ENCODE measurements around the gene GABBR2.

GABBR2 gene

GRCh38 chr9:98567540-98568233 is 141.0 kb downstream of the GABBR2 start:
- Histone ChIP-seq H3K4me1 (ENCODE audit: control insufficient read depth, insufficient read depth, low read length) (no peaks in the 10 kb centered on the region), H3K4me3 (ENCODE audit: low read length) (no peak overlapping the region), H3K27me3 (replicated peaks; ENCODE audit: control insufficient read depth, insufficient read depth, low read length) (peaks cover 37% of the 10 kb centered on the region), H3K9ac (ENCODE audit: low read length) (no peak overlapping the region), H3K9me3 (ENCODE audit: control insufficient read depth, low read length) (no peaks in the 10 kb centered on the region), H3K36me3 (ENCODE audit: control insufficient read depth, insufficient read depth, low read length, severe bottlenecking) (no peaks in the 10 kb centered on the region)
- DNase-seq (ENCODE audit: low read depth): no peak

GRCh38 chr9:98565152-98566135 is 143.3 kb downstream of the GABBR2 start:
- Histone ChIP-seq H3K4me3 (ENCODE audit: low read length) (no peak overlapping the region), H3K36me3 (ENCODE audit: control insufficient read depth, insufficient read depth, low read length, severe bottlenecking) (no peaks in the 10 kb centered on the region), H3K4me1 (ENCODE audit: control insufficient read depth, insufficient read depth, low read length) (no peaks in the 10 kb centered on the region), H3K9ac (ENCODE audit: low read length) (no peak overlapping the region), H3K9me3 (ENCODE audit: control insufficient read depth, low read length) (no peaks in the 10 kb centered on the region), H3K27me3 (replicated peaks; ENCODE audit: control insufficient read depth, insufficient read depth, low read length) (peaks cover 27% of the 10 kb centered on the region)
- DNase-seq (ENCODE audit: low read depth): no peak

DNA sequence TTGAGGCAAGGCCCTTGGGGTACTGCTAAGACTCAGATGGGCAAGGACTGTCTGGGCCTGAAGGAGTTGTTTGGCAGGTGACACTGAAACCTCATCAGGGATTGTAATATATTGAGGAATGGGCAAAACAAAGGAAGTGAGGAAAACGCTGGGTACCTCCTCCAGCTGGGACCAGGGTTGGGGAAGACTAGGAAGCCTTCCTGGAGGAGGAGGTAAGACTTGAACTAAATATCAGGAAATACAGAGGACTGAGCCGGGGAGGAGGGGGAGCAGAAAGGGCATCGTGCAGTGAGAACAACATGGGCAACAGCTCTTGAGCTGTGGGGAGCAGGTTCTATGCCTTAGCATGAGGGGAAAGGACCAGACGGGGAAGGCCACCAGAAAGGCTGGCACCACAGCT is 144.0 kb downstream of the GABBR2 start:
- no peaks in the 10 kb centered on the region for H3K4me1 ChIP-seq (ENCODE audit: control insufficient read depth, insufficient read depth, low read length)
- H3K27me3 ChIP-seq (replicated peaks; ENCODE audit: control insufficient read depth, insufficient read depth, low read length): peaks cover 21% of the 10 kb centered on the region
- DNase-seq (ENCODE audit: low read depth): no peak

DNA sequence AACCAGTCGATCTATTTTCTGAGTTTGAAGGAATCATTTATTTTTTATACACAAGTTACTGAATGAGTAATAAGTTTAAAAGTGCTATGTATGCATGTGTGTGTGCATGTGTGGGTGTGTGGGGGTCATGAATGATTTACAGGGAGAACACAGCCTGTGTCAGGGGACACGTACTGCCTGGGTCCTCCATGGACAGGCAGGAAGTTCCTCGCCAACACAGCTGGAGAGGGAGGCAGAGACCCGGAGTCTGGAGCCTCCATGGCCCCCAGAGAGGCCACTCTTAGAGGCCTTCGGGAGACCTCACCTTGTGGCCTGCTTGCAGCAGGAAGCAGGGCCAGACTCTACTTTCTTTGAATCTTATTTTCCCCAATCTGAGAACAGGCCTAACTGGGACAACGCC is 144.7 kb downstream of the GABBR2 start:
- Histone ChIP-seq H3K4me1 (ENCODE audit: control insufficient read depth, insufficient read depth, low read length) (no peaks in the 10 kb centered on the region), H3K9me3 (ENCODE audit: control insufficient read depth, low read length) (no peaks in the 10 kb centered on the region), H3K36me3 (ENCODE audit: control insufficient read depth, insufficient read depth, low read length, severe bottlenecking) (no peaks in the 10 kb centered on the region), H3K9ac (ENCODE audit: low read length) (no peak overlapping the region), H3K27me3 (replicated peaks; ENCODE audit: control insufficient read depth, insufficient read depth, low read length) (peaks cover 14% of the 10 kb centered on the region), H3K4me3 (ENCODE audit: low read length) (no peak overlapping the region)
- no peak for DNase-seq (ENCODE audit: low read depth)

More for the DNA sequence above, 144.0 kb downstream of the GABBR2 start:
- Histone ChIP-seq H3K4me3 (ENCODE audit: low read length) (no peak overlapping the region), H3K9me3 (ENCODE audit: control insufficient read depth, low read length) (no peaks in the 10 kb centered on the region), H3K9ac (ENCODE audit: low read length) (no peak overlapping the region), H3K36me3 (ENCODE audit: control insufficient read depth, insufficient read depth, low read length, severe bottlenecking) (no peaks in the 10 kb centered on the region)

DNA sequence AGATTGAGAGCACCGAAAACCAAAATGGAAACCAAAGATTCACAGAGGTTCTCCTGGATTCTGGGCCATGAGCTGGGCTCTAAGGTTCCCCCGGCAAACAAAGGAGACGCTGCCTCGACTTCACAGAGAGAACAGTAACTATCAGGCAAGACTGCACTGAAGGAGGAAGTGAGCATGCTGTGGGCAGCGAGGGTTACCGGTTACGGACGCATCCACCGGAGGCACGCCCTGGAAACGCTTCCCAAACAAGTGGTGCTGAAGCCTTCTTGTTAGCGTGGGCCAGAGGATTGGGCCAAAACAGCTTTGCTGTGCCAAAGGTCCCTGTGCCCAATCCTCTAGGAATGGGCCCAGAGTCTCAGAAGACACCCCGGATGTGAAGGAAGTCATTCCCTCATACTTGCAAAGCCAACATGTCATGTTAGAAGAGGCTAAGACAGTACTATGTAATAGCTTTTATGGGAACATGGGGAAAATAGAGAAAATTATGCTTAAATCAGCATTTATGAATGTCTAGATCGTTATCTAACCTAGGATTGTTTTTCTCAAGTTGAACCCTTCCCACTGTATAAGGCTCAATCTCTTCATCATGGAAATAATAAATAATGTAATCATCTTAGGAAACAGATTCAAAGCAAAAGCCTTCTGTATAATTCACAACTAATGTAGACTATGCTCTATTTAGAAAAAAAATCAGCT is 145.4 kb downstream of the GABBR2 start:
- peaks cover 9% of the 10 kb centered on the region for H3K27me3 ChIP-seq (replicated peaks; ENCODE audit: control insufficient read depth, insufficient read depth, low read length)
- no peak for DNase-seq (ENCODE audit: low read depth)
- no peaks in the 10 kb centered on the region for H3K36me3 ChIP-seq (ENCODE audit: control insufficient read depth, insufficient read depth, low read length, severe bottlenecking)
- H3K4me1 ChIP-seq (ENCODE audit: control insufficient read depth, insufficient read depth, low read length): no peaks in the 10 kb centered on the region
- no peaks in the 10 kb centered on the region for H3K9me3 ChIP-seq (ENCODE audit: control insufficient read depth, low read length)
- no peak overlapping the region for H3K4me3 ChIP-seq (ENCODE audit: low read length)
- no peak overlapping the region for H3K9ac ChIP-seq (ENCODE audit: low read length)

DNA sequence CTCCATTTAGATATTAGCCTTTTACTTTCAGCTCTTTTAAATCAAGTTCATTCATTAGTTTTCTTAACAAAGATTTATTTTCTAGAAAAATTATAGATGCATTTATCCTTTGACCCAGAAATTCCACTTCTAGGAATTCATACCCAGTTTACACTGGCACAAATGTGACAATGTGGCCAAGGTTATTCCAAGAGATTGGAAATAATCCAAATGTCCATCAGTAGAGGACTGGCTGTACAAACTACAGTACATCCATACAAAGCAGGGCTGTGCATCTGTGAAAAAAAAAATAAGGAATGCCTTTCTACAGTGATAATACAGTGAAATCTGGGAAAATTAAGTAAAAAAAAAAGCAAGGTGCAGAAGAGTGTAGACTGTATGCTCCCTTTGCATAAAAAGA is 149.2 kb downstream of the GABBR2 start:
- Histone ChIP-seq H3K4me1 (ENCODE audit: control insufficient read depth, insufficient read depth, low read length) (no peaks in the 10 kb centered on the region), H3K9ac (ENCODE audit: low read length) (no peak overlapping the region), H3K9me3 (ENCODE audit: control insufficient read depth, low read length) (no peaks in the 10 kb centered on the region), H3K4me3 (ENCODE audit: low read length) (no peak overlapping the region), H3K27me3 (replicated peaks; ENCODE audit: control insufficient read depth, insufficient read depth, low read length) (no peaks in the 10 kb centered on the region), H3K36me3 (ENCODE audit: control insufficient read depth, insufficient read depth, low read length, severe bottlenecking) (no peaks in the 10 kb centered on the region)
- DNase-seq (ENCODE audit: low read depth): no peak

GRCh38 chr9:98558575-98558974 is 150.2 kb downstream of the GABBR2 start:
- no peak overlapping the region for H3K4me3 ChIP-seq (ENCODE audit: low read length)
- no peaks in the 10 kb centered on the region for H3K9me3 ChIP-seq (ENCODE audit: control insufficient read depth, low read length)
- no peak for DNase-seq (ENCODE audit: low read depth)
- no peak overlapping the region for H3K9ac ChIP-seq (ENCODE audit: low read length)
- no peaks in the 10 kb centered on the region for H3K4me1 ChIP-seq (ENCODE audit: control insufficient read depth, insufficient read depth, low read length)
- no peaks in the 10 kb centered on the region for H3K27me3 ChIP-seq (replicated peaks; ENCODE audit: control insufficient read depth, insufficient read depth, low read length)
- no peaks in the 10 kb centered on the region for H3K36me3 ChIP-seq (ENCODE audit: control insufficient read depth, insufficient read depth, low read length, severe bottlenecking)

DNA sequence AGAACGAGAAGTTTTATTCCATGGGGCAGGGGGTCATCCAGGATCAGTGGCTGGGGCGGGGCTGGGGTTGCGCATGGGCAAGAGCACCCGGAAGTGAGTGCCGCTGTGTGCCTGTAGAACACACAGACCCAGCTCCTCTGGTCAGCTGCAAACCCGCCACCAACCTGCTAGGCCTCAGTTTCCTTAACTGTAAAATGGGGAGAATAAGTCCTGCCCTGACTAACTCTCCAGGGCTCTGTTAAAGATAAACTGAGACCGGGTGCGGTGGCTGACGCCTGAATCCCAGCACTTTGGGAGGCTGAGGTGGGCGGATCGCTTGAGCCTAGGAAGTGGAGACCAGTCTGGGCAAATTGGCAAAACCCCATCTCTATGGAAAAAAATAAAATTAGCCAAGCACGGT is 152.2 kb downstream of the GABBR2 start:
- Histone ChIP-seq H3K27me3 (replicated peaks; ENCODE audit: control insufficient read depth, insufficient read depth, low read length) (no peaks in the 10 kb centered on the region), H3K36me3 (ENCODE audit: control insufficient read depth, insufficient read depth, low read length, severe bottlenecking) (no peaks in the 10 kb centered on the region), H3K9me3 (ENCODE audit: control insufficient read depth, low read length) (no peaks in the 10 kb centered on the region), H3K4me1 (ENCODE audit: control insufficient read depth, insufficient read depth, low read length) (no peaks in the 10 kb centered on the region), H3K9ac (ENCODE audit: low read length) (no peak overlapping the region), H3K4me3 (ENCODE audit: low read length) (no peak overlapping the region)
- no peak for DNase-seq (ENCODE audit: low read depth)

DNA sequence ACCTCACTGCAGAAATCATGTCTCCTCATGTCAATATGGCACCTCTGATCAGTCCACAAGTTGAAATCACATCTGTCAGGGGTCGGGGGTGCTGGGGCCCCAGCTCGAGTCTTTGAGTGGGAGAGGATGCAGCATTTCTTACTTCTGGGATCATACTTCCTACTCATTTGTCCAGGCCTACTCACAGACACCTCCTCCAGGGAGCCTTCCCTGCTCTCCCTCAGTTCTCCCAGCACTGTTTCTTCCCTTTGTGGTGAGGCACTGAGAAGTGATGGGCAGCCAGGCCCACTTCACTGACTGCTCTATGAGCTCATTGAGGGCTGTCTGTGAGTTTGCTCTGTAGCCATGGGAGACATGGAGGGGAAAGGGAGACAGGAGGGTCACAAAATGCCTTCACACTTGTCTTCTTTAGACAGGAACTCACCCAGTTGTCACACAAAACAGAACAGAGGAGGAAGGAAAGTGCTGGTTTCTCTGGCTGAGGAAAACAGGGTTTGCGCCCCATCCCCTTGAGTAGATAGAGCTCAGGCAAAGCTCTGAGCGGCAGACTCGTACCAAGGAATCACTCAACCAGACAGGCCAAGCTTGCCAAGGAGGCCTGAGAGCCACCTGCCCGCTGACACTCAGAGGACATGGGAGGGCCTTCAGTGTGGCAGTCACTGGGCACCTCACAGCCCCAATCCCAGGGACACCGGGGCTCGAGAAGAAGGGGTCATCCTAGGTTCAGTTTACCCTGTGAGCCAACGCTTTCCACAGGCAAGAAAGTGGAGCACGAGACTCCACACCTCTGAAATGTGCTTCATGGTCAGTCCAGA is 152.9 kb downstream of the GABBR2 start:
- Histone ChIP-seq H3K9me3 (ENCODE audit: control insufficient read depth, low read length) (no peaks in the 10 kb centered on the region), H3K4me3 (ENCODE audit: low read length) (no peak overlapping the region), H3K9ac (ENCODE audit: low read length) (no peak overlapping the region), H3K4me1 (ENCODE audit: control insufficient read depth, insufficient read depth, low read length) (no peaks in the 10 kb centered on the region), H3K36me3 (ENCODE audit: control insufficient read depth, insufficient read depth, low read length, severe bottlenecking) (no peaks in the 10 kb centered on the region), H3K27me3 (replicated peaks; ENCODE audit: control insufficient read depth, insufficient read depth, low read length) (no peaks in the 10 kb centered on the region)
- no peak for DNase-seq (ENCODE audit: low read depth)

DNA sequence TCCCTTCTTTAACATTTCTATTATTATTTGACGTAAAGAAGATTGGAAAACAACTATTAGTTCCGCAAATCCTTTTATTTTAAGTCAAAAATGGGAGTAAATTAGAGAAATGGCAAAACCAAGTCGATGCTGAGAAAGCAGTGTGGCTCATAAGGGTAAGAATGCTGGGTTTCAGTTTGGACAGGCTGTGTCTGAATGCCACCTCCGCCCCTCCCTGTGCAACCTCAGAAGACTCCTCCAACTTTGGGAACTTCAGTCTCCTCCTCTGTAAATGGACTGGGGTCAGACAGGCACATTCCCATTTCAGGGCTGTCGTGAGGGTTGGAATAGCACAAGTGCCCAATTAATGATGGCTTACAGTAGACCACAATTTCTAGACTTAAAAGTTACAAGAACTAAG is 154.0 kb downstream of the GABBR2 start:
- no peak overlapping the region for H3K4me3 ChIP-seq (ENCODE audit: low read length)
- no peaks in the 10 kb centered on the region for H3K36me3 ChIP-seq (ENCODE audit: control insufficient read depth, insufficient read depth, low read length, severe bottlenecking)
- no peak overlapping the region for H3K9ac ChIP-seq (ENCODE audit: low read length)
- H3K9me3 ChIP-seq (ENCODE audit: control insufficient read depth, low read length): no peaks in the 10 kb centered on the region
- H3K4me1 ChIP-seq (ENCODE audit: control insufficient read depth, insufficient read depth, low read length): no peaks in the 10 kb centered on the region
- no peaks in the 10 kb centered on the region for H3K27me3 ChIP-seq (replicated peaks; ENCODE audit: control insufficient read depth, insufficient read depth, low read length)
- DNase-seq (ENCODE audit: low read depth): no peak

All from adipocyte (in vitro differentiated cells).